ENCODE results near the gene FBXO44.

- no peak for TF ChIP-seq POLR2AphosphoS5 (IDR thresholded peaks at IDR 0.05; ENCODE audit: low read depth)
- TF ChIP-seq EZH2phosphoT487 (IDR thresholded peaks at IDR 0.05; ENCODE audit: unreplicated experiment), result no peak
- no peak for TF ChIP-seq CTCF (conservative IDR thresholded peaks at IDR 0.05; ENCODE audit: low read depth in 2 of 2)
- TF ChIP-seq ZNF331 (CRISPR knock-in tag; IDR thresholded peaks at IDR 0.05; ENCODE audit: low read depth), result no peak
- TF ChIP-seq JUNB (IDR thresholded peaks at IDR 0.05; ENCODE audit: unreplicated experiment), result no peak
- TF ChIP-seq EZH2 (IDR thresholded peaks at IDR 0.05; ENCODE audit: low read depth, unreplicated experiment), result no peak
- TF ChIP-seq CREB1 (CRISPR knock-in tag; IDR thresholded peaks at IDR 0.05; ENCODE audit: low read depth), result no peak
- TF ChIP-seq REST (IDR thresholded peaks at IDR 0.05; ENCODE audit: unreplicated experiment), result no peak
These were observed 16.6 kb upstream of the FBXO44 start for GRCh38 chr1:11638121-11638520.

Data from GM23338 (cell line).